GM12878 (cell line): ENCODE data around the gene POLA2. TPM values are rescaled to one million over a fixed set of nuclear protein-coding genes. Genes with fewer than 3 reads are reported as not detected.

Experiments used
- ATAC-seq: fragments of 200-7000 bp; cut with Tn5 transposase; 3 replicates; pipeline ENCODE4 v1.9.1; 2020; ENCODE audit warnings: mild to moderate bottlenecking, moderate library complexity
- BruUV-seq: library from RNA; stranded (reverse); fragments of 400-500 nt; replicated peaks from 2 replicates; lab custom pipeline; 2021; lab: Mats Ljungman, UMichigan
- CTCF ChIA-PET: fragments of 300-600 bp; sonication (Branson Sonifier 250); formaldehyde crosslinking; extraction: SDS; loops from one replicate; lab custom pipeline; 2021; ENCODE audit warnings: inconsistent platforms; lab: Yijun Ruan, JAX
- POLR2A ChIA-PET: fragments of 350-600 bp; formaldehyde crosslinking; extraction: SDS; loops from one replicate; lab custom pipeline; 2021; ENCODE audit warnings: inconsistent platforms; lab: Charles Lee
- RAD21 ChIA-PET: fragments of 300-600 bp; sonication (Branson Sonifier 250); formaldehyde crosslinking; loops from one replicate; lab custom pipeline; 2023; ENCODE audit warnings: antibody characterized with exemption; ENCODE audit not compliant: unreplicated experiment; lab: Charles Lee
- SMC1A ChIA-PET: fragments of 300-600 bp; sonication (Branson Sonifier 250); formaldehyde crosslinking; loops from one replicate; lab custom pipeline; 2023; ENCODE audit not compliant: unreplicated experiment, uncharacterized antibody; lab: Charles Lee
- DNase-seq: peaks from one replicate; pipeline ENCODE4 v3.0.0-alpha.2; 2011; ENCODE audit warnings: low read depth, low spot score
- FAIRE-seq: peaks from 3 replicates; lab custom pipeline; 2011; peaks lifted over from hg19 to GRCh38; lab: Jason Lieb, UNC
- H2AFZ ChIP-seq: 2 replicates; pipeline ENCODE4 v1.6.0; 2011; ENCODE audit warnings: low read depth, low read length, control low read depth; ENCODE audit not compliant: control insufficient read depth
- H3K27ac ChIP-seq: 2 replicates; pipeline ENCODE4 v1.5.1; 2011; ENCODE audit warnings: control low read depth; ENCODE audit not compliant: control insufficient read depth, insufficient read depth
- H3K27me3 ChIP-seq, 2 experiments: replicated peaks in 1 of 2; 2 replicates each; pipeline versions ENCODE4 v1.6.0 to v1.6.1; 2011; ENCODE audit warnings: low read length in 1 of 2; ENCODE audit not compliant: control insufficient read depth in 2 of 2, insufficient read depth in 2 of 2
- H3K36me3 ChIP-seq, 2 experiments: 2 replicates each; pipeline ENCODE4 v1.5.1; 2011; ENCODE audit warnings: low read length in 1 of 2; ENCODE audit not compliant: control insufficient read depth in 2 of 2, insufficient read depth in 2 of 2
- H3K4me1 ChIP-seq: 2 replicates; pipeline ENCODE4 v1.6.1; 2011; ENCODE audit warnings: mild to moderate bottlenecking, low read length, moderate library complexity, mixed read lengths; ENCODE audit not compliant: control insufficient read depth, insufficient read depth
- H3K4me2 ChIP-seq: 2 replicates; pipeline ENCODE4 v1.6.0; 2011; ENCODE audit warnings: control low read depth; ENCODE audit not compliant: control insufficient read depth, insufficient read depth
- H3K4me3 ChIP-seq: fragments of 200-600 bp; sonication (generic); 2 replicates; pipeline ENCODE4 v1.5.1; 2016
- H3K79me2 ChIP-seq: 2 replicates; pipeline ENCODE4 v1.6.0; 2011; ENCODE audit warnings: low read length; ENCODE audit not compliant: control insufficient read depth, insufficient read depth
- H3K9ac ChIP-seq: 2 replicates; pipeline ENCODE4 v1.8.0; 2011; ENCODE audit warnings: low read length, control low read depth, mixed read lengths; ENCODE audit not compliant: control insufficient read depth, insufficient read depth
- H3K9me3 ChIP-seq: replicated peaks from 3 replicates; pipeline ENCODE4 v1.5.1; 2011; ENCODE audit warnings: mild to moderate bottlenecking, low read length; ENCODE audit not compliant: control insufficient read depth, insufficient read depth
- H4K20me1 ChIP-seq: 2 replicates; pipeline ENCODE4 v1.6.0; 2011; ENCODE audit not compliant: control insufficient read depth, insufficient read depth
- CHD4 ChIP-seq: fragments of 200-600 bp; sonication (generic); IDR thresholded peaks from 2 replicates; pipeline ENCODE4 v1.6.1; 2016; ENCODE audit warnings: mild to moderate bottlenecking
- FOS ChIP-seq: IDR thresholded peaks from 3 replicates; pipeline ENCODE4 v1.6.1; 2011; ENCODE audit warnings: borderline replicate concordance; ENCODE audit not compliant: insufficient read length; ENCODE audit errors: extremely low read depth
- HCFC1 ChIP-seq: fragments of 150-350 bp; IDR thresholded peaks from 2 replicates; pipeline ENCODE4 v1.6.1; 2014; ENCODE audit warnings: low read length
- MEF2B ChIP-seq: fragments of 450-650 bp; IDR thresholded peaks from 2 replicates; pipeline ENCODE4 v1.6.1; 2018; ENCODE audit warnings: mild to moderate bottlenecking, moderate library complexity; ENCODE audit not compliant: partially characterized antibody, poor library complexity, severe bottlenecking
- MYC ChIP-seq: IDR thresholded peaks from 2 replicates; pipeline ENCODE4 v1.6.1; 2011; ENCODE audit warnings: mild to moderate bottlenecking, low read length, moderate library complexity, inconsistent platforms; ENCODE audit not compliant: insufficient read depth, insufficient replicate concordance, insufficient read length, severe bottlenecking
- PML ChIP-seq: IDR thresholded peaks from 2 replicates; pipeline ENCODE4 v1.6.1; 2012; ENCODE audit warnings: low read length, inconsistent platforms
- SIX5 ChIP-seq: IDR thresholded peaks from 2 replicates; pipeline ENCODE4 v1.6.1; 2011; ENCODE audit warnings: mild to moderate bottlenecking, low read depth, low read length, moderate library complexity; ENCODE audit not compliant: severe bottlenecking
- SP1 ChIP-seq: IDR thresholded peaks from one replicate; pipeline ENCODE4 v1.6.1; 2011; ENCODE audit warnings: low read depth, low read length
- STAT3 ChIP-seq: IDR thresholded peaks from 2 replicates; pipeline ENCODE4 v1.6.1; 2011; ENCODE audit warnings: low read depth, low read length, improper control_type of control experiment
- TCF12 ChIP-seq: IDR thresholded peaks from 2 replicates; pipeline ENCODE4 v1.6.1; 2011; ENCODE audit warnings: low read depth, mild to moderate bottlenecking, low read length
- TCF7 ChIP-seq: IDR thresholded peaks from 2 replicates; pipeline ENCODE4 v1.6.1; 2014; ENCODE audit warnings: antibody characterized with exemption, borderline replicate concordance
- YBX1 ChIP-seq: fragments of 450-650 bp; IDR thresholded peaks from 2 replicates; pipeline ENCODE4 v1.6.1; 2016; ENCODE audit warnings: antibody characterized with exemption
- WGBS: methylation state at CpG from one replicate; pipeline ENCODE4 v1.1.6; 2016; ENCODE audit warnings: low lambda C conversion rate; ENCODE audit not compliant: insufficient replicate concordance, insufficient coverage; ENCODE audit errors: missing lambda C conversion rate; 5-methylcytosine and 5-hydroxymethylcytosine counted together
- in situ Hi-C: fragments of 300-500 bp; cut with MboI; formaldehyde crosslinking; loops from 9 replicates; pipeline ENCODE4 v1.14.3; 2018; ENCODE audit warnings: mixed read lengths
- intact Hi-C: fragments of 100-400 bp; cut with micrococcal nuclease; formaldehyde crosslinking; loops from one replicate; pipeline ENCODE4 v1.14.2; 2022; ENCODE audit not compliant: unreplicated experiment
- polyA plus RNA-seq, 11 experiments: library from polyadenylated mRNA; depleted of rRNA in 4 of 11; unstranded in 6 of 11; stranded (reverse) in 5 of 11; fragments of >200 nt; fragmentation: Nextera tagmentation in 4 of 11; fragmentation: Illumina TruSeq in 1 of 11; extraction: Ambion mirVana in 4 of 11; extraction: Trizol in 1 of 11; gene quantifications; 1 replicate in 1 of 11; 2 replicates in 10 of 11; pipeline versions ENCODE4 v1.2.1 to v1.2.3, GENCODE V29; 2011 to 2016; ENCODE audit warnings: inconsistent platforms in 2 of 11, missing spikeins in 2 of 11, low read depth in 1 of 11
- total RNA-seq, 4 experiments: library from RNA; depleted of rRNA in 3 of 4; stranded (reverse); fragments of >200 nt in 3 of 4; fragmentation: Illumina TruSeq in 1 of 4; extraction: Trizol in 1 of 4; gene quantifications; 2 replicates each; pipeline versions ENCODE4 v1.2.1 to v1.2.3, GENCODE V29; 2013 to 2021
- TF ChIP-seq, protein P1 (sequence below): IDR thresholded peaks from 2 replicates; pipeline ENCODE4 v1.6.1; 2011; ENCODE audit warnings: low read depth, low read length, improper control_type of control experiment, borderline replicate concordance
- TF ChIP-seq, protein P2 (sequence below): fragments of 450-650 bp; IDR thresholded peaks from 2 replicates; pipeline ENCODE4 v1.6.1; 2017; ENCODE audit warnings: antibody characterized with exemption, mild to moderate bottlenecking, moderate library complexity
- TF ChIP-seq, protein P3 (sequence below): fragments of 450-650 bp; formaldehyde crosslinking; IDR thresholded peaks from 2 replicates; pipeline ENCODE4 v1.5.0; 2022; ENCODE audit warnings: mild to moderate bottlenecking, missing genetic modification characterization

The POLA2 gene
- total and polyA plus RNA-seq, 10 of the 15 experiments (the other 5 are each of a cell fraction or from before 2014, with no cell fraction given) = 4.2 to 121 (median 56.2) TPM

DNA sequence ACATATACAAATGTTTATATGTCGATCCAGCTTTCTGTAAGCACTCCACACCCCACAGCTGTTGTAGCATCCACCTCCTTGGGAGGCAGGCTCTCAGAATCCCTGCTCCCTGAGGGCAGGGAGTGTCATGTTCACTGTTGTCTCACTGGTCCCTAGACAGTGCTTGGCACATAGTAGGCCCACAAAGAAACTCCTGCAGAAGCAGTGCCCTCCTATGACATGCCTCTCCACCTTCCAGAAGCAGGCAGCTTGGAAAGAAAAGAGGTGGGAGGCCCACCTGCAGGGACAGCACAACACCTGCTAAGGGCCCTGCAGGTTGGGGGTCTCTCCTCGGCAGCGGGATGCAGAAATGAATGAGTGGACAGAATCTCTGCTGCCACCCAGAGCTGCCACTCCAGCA, 41.8 kb downstream of the POLA2 start (continued):
- TF ChIP-seq, protein P1, sequence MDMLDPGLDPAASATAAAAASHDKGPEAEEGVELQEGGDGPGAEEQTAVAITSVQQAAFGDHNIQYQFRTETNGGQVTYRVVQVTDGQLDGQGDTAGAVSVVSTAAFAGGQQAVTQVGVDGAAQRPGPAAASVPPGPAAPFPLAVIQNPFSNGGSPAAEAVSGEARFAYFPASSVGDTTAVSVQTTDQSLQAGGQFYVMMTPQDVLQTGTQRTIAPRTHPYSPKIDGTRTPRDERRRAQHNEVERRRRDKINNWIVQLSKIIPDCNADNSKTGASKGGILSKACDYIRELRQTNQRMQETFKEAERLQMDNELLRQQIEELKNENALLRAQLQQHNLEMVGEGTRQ = no peak
- no peak for TF ChIP-seq TCF7
- no peak for TF ChIP-seq CHD4
- no peak for TF ChIP-seq SP1
- no peak for TF ChIP-seq STAT3
- TF ChIP-seq, all 136 proteins: peak for 0

DNA sequence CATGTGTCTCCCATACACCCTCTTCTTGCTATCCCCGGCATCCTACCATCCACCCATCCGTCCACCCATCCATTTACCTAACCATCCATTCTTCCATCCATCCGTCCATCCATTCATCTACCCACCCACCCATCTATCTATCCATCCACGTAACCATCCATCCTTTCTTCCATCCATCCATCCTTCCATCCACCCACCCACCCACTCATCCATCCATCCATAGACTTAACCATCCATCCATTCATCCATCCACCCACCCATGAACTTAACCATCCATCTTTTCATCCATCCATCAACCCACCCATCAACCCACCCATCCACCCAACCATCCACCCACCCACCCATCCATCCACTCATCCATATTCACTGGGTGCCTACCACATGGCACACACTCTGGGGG, 42.3 kb downstream of the POLA2 start:
- peaks cover 0 to 5% of the 10 kb centered on the region in 2 experiments; a peak in 2 of 4 replicates for H3K36me3 ChIP-seq
- H3K27ac ChIP-seq = no peak overlapping the region
- intact Hi-C loops = no loop called here
- no peak overlapping the region for H3K4me3 ChIP-seq
- H3K9me3 ChIP-seq = no peaks in the 10 kb centered on the region
- no peaks in the 10 kb centered on the region for H3K79me2 ChIP-seq
- H3K9ac ChIP-seq = no peak overlapping the region
- CTCF ChIA-PET = interaction anchor here (0.5 to 2.4 kb wide), 2 partner anchors 12 to 74 kb away, joined by 3 to 6 read pairs; no protein-coding TSS in a partner anchor
- 100% methylated on average over 2 of the region's 4 CpGs for WGBS
- no peak overlapping the region for H2AFZ ChIP-seq
- ATAC-seq (no peak), FAIRE-seq (no peak), DNase-seq (no peak)
- POLR2A ChIA-PET = no interaction called here
- BruUV-seq = no TSS peak
- H3K27me3 ChIP-seq = no peaks in the 10 kb centered on the region
- H3K4me1 ChIP-seq = 0 out of 2 replicates have a peak, but pooled peaks cover 3% of the 10 kb centered on the region
- SMC1A ChIA-PET = no interaction called here
- in situ Hi-C loops = no loop called here
- no peaks in the 10 kb centered on the region for H4K20me1 ChIP-seq
- RAD21 ChIA-PET = no interaction called here
- TF ChIP-seq FOS (no peak), HCFC1 (no peak), TCF12 (no peak), YBX1 (no peak), MYC (no peak), SIX5 (no peak), PML (no peak), MEF2B (no peak)
- TF ChIP-seq, protein P2, sequence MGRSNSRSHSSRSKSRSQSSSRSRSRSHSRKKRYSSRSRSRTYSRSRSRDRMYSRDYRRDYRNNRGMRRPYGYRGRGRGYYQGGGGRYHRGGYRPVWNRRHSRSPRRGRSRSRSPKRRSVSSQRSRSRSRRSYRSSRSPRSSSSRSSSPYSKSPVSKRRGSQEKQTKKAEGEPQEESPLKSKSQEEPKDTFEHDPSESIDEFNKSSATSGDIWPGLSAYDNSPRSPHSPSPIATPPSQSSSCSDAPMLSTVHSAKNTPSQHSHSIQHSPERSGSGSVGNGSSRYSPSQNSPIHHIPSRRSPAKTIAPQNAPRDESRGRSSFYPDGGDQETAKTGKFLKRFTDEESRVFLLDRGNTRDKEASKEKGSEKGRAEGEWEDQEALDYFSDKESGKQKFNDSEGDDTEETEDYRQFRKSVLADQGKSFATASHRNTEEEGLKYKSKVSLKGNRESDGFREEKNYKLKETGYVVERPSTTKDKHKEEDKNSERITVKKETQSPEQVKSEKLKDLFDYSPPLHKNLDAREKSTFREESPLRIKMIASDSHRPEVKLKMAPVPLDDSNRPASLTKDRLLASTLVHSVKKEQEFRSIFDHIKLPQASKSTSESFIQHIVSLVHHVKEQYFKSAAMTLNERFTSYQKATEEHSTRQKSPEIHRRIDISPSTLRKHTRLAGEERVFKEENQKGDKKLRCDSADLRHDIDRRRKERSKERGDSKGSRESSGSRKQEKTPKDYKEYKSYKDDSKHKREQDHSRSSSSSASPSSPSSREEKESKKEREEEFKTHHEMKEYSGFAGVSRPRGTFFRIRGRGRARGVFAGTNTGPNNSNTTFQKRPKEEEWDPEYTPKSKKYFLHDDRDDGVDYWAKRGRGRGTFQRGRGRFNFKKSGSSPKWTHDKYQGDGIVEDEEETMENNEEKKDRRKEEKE = no peak
- TF ChIP-seq, protein P3, sequence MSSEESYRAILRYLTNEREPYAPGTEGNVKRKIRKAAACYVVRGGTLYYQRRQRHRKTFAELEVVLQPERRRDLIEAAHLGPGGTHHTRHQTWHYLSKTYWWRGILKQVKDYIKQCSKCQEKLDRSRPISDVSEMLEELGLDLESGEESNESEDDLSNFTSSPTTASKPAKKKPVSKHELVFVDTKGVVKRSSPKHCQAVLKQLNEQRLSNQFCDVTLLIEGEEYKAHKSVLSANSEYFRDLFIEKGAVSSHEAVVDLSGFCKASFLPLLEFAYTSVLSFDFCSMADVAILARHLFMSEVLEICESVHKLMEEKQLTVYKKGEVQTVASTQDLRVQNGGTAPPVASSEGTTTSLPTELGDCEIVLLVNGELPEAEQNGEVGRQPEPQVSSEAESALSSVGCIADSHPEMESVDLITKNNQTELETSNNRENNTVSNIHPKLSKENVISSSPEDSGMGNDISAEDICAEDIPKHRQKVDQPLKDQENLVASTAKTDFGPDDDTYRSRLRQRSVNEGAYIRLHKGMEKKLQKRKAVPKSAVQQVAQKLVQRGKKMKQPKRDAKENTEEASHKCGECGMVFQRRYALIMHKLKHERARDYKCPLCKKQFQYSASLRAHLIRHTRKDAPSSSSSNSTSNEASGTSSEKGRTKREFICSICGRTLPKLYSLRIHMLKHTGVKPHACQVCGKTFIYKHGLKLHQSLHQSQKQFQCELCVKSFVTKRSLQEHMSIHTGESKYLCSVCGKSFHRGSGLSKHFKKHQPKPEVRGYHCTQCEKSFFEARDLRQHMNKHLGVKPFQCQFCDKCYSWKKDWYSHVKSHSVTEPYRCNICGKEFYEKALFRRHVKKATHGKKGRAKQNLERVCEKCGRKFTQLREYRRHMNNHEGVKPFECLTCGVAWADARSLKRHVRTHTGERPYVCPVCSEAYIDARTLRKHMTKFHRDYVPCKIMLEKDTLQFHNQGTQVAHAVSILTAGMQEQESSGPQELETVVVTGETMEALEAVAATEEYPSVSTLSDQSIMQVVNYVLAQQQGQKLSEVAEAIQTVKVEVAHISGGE (CRISPR knock-in tag) = no peak
- TF ChIP-seq, all 136 proteins: peak for 0
- H3K4me2 ChIP-seq = no peak overlapping the region
